OCI-LY7 (cell line): Measurements from ENCODE around the gene ACTR3.

ENCODE experiments used
- CTCF ChIP-seq: fragments of 200-600 bp; sonication (generic); conservative IDR thresholded peaks from 2 replicates; pipeline ENCODE4 v1.5.1; 2014; ENCODE audit warnings: mild to moderate bottlenecking, antibody characterized with exemption, low read length, moderate library complexity, mixed read lengths
- EZH2phosphoT487 ChIP-seq: fragments of 200-600 bp; sonication (generic); IDR thresholded peaks from 2 replicates; pipeline ENCODE4 v1.6.1; 2018; ENCODE audit warnings: low read depth, borderline replicate concordance, mild to moderate bottlenecking, mixed run types, antibody characterized with exemption, low read length, moderate library complexity, mixed read lengths

DNA sequence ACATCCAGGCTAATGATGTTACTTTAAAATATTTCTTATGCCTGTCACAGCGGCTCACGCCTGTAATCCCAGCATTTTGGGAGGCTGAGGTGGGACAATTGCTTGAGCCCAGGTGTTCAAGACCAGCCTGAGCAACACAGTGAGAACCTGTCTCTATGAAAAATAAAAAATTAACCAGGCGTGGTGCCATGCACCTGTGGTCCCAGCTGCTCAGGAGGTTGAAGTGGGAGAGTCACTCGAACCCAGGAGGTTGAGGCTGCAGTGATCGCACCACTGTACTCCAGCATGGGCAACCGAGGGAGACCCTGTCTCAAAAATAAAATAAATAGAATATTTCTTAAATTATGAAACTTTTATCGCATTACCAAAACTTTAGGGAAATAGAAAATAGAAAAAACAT, 28.1 kb upstream of the ACTR3 start:
- TF ChIP-seq EZH2phosphoT487 (no peak), CTCF (no peak)
